AG04449 (cell line): ENCODE data around the gene REEP6.

ENCODE experiments used
- CTCF ChIA-PET: fragments of 350-600 bp; formaldehyde crosslinking; extraction: SDS; loops from one replicate; lab custom pipeline; 2021; ENCODE audit warnings: antibody characterized with exemption; lab: Yijun Ruan, JAX
- POLR2A ChIA-PET: fragments of 400-600, 350-600 bp; formaldehyde crosslinking; extraction: SDS; loops from one replicate; lab custom pipeline; 2020; ENCODE audit warnings: antibody characterized with exemption, inconsistent platforms; lab: Yijun Ruan, JAX
- DNase-seq: peaks from one replicate; pipeline ENCODE4 v3.0.0-alpha.2; 2010; ENCODE audit warnings: low read depth, low spot score
- H3K4me3 ChIP-seq: 2 replicates; pipeline ENCODE4 v1.5.1; 2011; ENCODE audit warnings: low read depth, mild to moderate bottlenecking, control low read depth, low read length
- CTCF ChIP-seq: IDR thresholded peaks from one replicate; pipeline ENCODE4 v1.5.1; 2011; ENCODE audit warnings: mild to moderate bottlenecking, moderate library complexity, low read length, control low read depth, inconsistent platforms; ENCODE audit not compliant: insufficient read depth; ENCODE audit errors: missing control alignments

REEP6 gene

GRCh38 chr19:1457031-1457739, 33.8 kb upstream of the REEP6 start:
- CTCF ChIA-PET = interaction anchor here (1.0 to 1.4 kb wide), 2 partner anchors 10 to 12 kb away, joined by 4 to 5 read pairs; no protein-coding TSS in a partner anchor
- TF ChIP-seq CTCF = no peak
- no peak overlapping the region for H3K4me3 ChIP-seq
- no peak for DNase-seq
- POLR2A ChIA-PET = no interaction called here

- ChIA-PET POLR2A (no interaction called here), CTCF (interaction anchor here (0.6 to 1.4 kb wide), 4 partner anchors 9 to 179 kb away, joined by 3 to 8 read pairs (median 4); no protein-coding TSS in a partner anchor)
- no peak for TF ChIP-seq CTCF
- H3K4me3 ChIP-seq = no peak overlapping the region
- no peak for DNase-seq
Measured at GRCh38 chr19:1457892-1458291, 33.1 kb upstream of the REEP6 start.

- DNase-seq = no peak
- no peak for TF ChIP-seq CTCF
- ChIA-PET CTCF (no interaction called here), POLR2A (no interaction called here)
- no peak overlapping the region for H3K4me3 ChIP-seq
Measured at GRCh38 chr19:1459479-1459878, 31.5 kb upstream of the REEP6 start.

GRCh38 chr19:1460033-1460995, 30.7 kb upstream of the REEP6 start:
- TF ChIP-seq CTCF = no peak
- ChIA-PET POLR2A (no interaction called here), CTCF (interaction anchor here (0.6 kb wide), 1 partner anchor 54 kb away, joined by 3 read pairs; no protein-coding TSS in a partner anchor)
- no peak overlapping the region for H3K4me3 ChIP-seq
- DNase-seq = no peak

- H3K4me3 ChIP-seq = no peak overlapping the region
- no peak for DNase-seq
- ChIA-PET CTCF (no interaction called here), POLR2A (no interaction called here)
- TF ChIP-seq CTCF = no peak
Measured at GRCh38 chr19:1461862-1462261, 29.1 kb upstream of the REEP6 start.
